Prostate gland (tissue), 2 donors: ENCODE results near the gene PLCB1. TPM values are rescaled to one million over a fixed set of nuclear protein-coding genes. Genes with fewer than 3 reads are reported as not detected.

Experiments
- DNase-seq: peaks from one replicate; pipeline ENCODE4 v3.0.0-alpha.2; 2019; ENCODE audit warnings: low spot score
- H3K27ac ChIP-seq, 2 donors: fragments of 200-600 bp; sonication (generic); 2 replicates each; pipeline ENCODE4 v1.5.1; 2017 to 2019
- H3K27me3 ChIP-seq: fragments of 200-600 bp; sonication (generic); replicated peaks from 2 replicates; pipeline ENCODE4 v1.5.1; 2019; ENCODE audit not compliant: insufficient read depth
- H3K36me3 ChIP-seq, 2 donors: fragments of 200-600 bp; sonication (generic); 1 replicate in 1 of 2; 2 replicates in 1 of 2; pipeline versions ENCODE4 v1.5.1 to v1.8.1; 2017 to 2019
- H3K4me1 ChIP-seq: fragments of 200-600 bp; sonication (generic); replicated peaks from 2 replicates; pipeline ENCODE4 v1.5.1; 2019
- H3K4me3 ChIP-seq, 2 donors: fragments of 200-600 bp; sonication (generic); 2 replicates each; pipeline ENCODE4 v1.5.1; 2017 to 2019
- H3K9me3 ChIP-seq: fragments of 200-600 bp; sonication (generic); 2 replicates; pipeline ENCODE4 v1.5.1; 2017
- POLR2A ChIP-seq: fragments of 450-650 bp; IDR thresholded peaks from one replicate; pipeline ENCODE4 v1.6.1; 2016; ENCODE audit warnings: antibody characterized with exemption, mild to moderate bottlenecking
- POLR2AphosphoS5 ChIP-seq: sonication (generic); formaldehyde crosslinking; IDR thresholded peaks from one replicate; pipeline ENCODE4 v1.6.1; 2017; ENCODE audit warnings: antibody characterized with exemption
- WGBS: methylation state at CpG from one replicate; pipeline ENCODE4 v1.1.5; 2018; 5-methylcytosine and 5-hydroxymethylcytosine counted together
- intact Hi-C: fragments of 100-400 bp; cut with DNase I; formaldehyde crosslinking; loops from one replicate; pipeline ENCODE4 v1.14.2; 2022
- total RNA-seq, 2 donors: library from RNA; depleted of rRNA; stranded (reverse); fragments of >200 nt; gene quantifications; one replicate each; pipeline ENCODE4 v1.1.0, GENCODE V29; 2016
- TF ChIP-seq, protein P1 (sequence below), 4 experiments: fragments of 200-600 bp in 2 of 4; fragments of 450-650 bp in 2 of 4; sonication (generic) in 2 of 4; IDR thresholded peaks; 1 replicate in 3 of 4; 2 replicates in 1 of 4; pipeline ENCODE4 v1.5.1; 2016 to 2019; ENCODE audit warnings: antibody characterized with exemption in 4 of 4, mild to moderate bottlenecking in 2 of 4, moderate library complexity in 2 of 4

PLCB1 gene
- total RNA-seq, 2 donors from 2014 or later, result 24.3 to 26.3 TPM

DNA sequence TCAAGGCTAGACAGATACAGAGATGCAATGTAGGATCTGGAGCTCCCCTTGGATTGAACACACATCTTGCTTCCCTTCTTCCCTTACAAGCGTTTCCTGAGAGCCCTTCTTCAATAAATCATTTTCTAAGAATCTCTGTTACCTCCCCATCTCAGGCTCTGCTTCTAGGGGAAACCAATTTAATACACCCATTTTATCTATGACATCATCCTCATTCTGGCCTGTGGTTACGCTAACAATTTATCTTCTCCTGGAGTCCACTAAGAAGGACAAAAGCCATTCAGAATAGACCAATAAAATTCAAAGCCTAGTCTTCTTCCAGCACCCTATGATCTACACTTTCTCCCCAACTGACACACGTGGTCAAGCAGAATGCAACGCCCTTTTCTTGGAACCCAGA is 390.1 kb downstream of the PLCB1 start:
- 78% methylated on average over 4 of the region's 4 CpGs for WGBS
- no peak overlapping the region for H3K4me3 ChIP-seq
- no peak overlapping the region for H3K27ac ChIP-seq
- no peaks in the 10 kb centered on the region for H3K4me1 ChIP-seq
- no peaks in the 10 kb centered on the region for H3K27me3 ChIP-seq
- no peaks in the 10 kb centered on the region for H3K36me3 ChIP-seq
- no peaks in the 10 kb centered on the region for H3K9me3 ChIP-seq
- TF ChIP-seq POLR2AphosphoS5, result no peak
- no peak for TF ChIP-seq POLR2A
- TF ChIP-seq, protein P1, sequence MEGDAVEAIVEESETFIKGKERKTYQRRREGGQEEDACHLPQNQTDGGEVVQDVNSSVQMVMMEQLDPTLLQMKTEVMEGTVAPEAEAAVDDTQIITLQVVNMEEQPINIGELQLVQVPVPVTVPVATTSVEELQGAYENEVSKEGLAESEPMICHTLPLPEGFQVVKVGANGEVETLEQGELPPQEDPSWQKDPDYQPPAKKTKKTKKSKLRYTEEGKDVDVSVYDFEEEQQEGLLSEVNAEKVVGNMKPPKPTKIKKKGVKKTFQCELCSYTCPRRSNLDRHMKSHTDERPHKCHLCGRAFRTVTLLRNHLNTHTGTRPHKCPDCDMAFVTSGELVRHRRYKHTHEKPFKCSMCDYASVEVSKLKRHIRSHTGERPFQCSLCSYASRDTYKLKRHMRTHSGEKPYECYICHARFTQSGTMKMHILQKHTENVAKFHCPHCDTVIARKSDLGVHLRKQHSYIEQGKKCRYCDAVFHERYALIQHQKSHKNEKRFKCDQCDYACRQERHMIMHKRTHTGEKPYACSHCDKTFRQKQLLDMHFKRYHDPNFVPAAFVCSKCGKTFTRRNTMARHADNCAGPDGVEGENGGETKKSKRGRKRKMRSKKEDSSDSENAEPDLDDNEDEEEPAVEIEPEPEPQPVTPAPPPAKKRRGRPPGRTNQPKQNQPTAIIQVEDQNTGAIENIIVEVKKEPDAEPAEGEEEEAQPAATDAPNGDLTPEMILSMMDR (IDR thresholded peaks at IDR 0.05), result no peak
- no peak for DNase-seq
- intact Hi-C loops, result no loop called here

DNA sequence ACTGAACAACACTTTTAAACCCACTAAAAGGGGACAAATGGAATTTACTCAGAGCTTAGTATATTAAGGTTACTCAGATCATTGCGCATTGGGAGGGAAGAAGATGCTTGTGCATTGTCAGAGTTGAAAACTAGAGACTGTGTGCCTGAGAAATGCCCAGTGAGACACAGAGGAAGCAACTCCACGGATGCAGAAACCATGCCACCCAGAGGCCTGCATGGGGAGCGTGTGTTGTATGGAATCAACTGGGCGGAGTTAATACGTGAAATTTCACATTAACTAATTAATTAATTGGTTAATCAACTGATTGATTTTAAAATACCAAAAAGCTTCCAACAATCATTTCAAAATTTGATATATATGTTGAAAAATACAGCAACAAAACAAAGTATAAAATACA is 391.6 kb downstream of the PLCB1 start:
- 71% methylated on average over 5 of the region's 5 CpGs for WGBS
- no peak for DNase-seq
- Histone ChIP-seq H3K27ac (no peak overlapping the region), H3K9me3 (no peaks in the 10 kb centered on the region), H3K4me1 (no peaks in the 10 kb centered on the region), H3K36me3 (no peaks in the 10 kb centered on the region), H3K4me3 (no peak overlapping the region), H3K27me3 (no peaks in the 10 kb centered on the region)
- intact Hi-C loops, result no loop called here
- no peak for TF ChIP-seq POLR2AphosphoS5

DNA sequence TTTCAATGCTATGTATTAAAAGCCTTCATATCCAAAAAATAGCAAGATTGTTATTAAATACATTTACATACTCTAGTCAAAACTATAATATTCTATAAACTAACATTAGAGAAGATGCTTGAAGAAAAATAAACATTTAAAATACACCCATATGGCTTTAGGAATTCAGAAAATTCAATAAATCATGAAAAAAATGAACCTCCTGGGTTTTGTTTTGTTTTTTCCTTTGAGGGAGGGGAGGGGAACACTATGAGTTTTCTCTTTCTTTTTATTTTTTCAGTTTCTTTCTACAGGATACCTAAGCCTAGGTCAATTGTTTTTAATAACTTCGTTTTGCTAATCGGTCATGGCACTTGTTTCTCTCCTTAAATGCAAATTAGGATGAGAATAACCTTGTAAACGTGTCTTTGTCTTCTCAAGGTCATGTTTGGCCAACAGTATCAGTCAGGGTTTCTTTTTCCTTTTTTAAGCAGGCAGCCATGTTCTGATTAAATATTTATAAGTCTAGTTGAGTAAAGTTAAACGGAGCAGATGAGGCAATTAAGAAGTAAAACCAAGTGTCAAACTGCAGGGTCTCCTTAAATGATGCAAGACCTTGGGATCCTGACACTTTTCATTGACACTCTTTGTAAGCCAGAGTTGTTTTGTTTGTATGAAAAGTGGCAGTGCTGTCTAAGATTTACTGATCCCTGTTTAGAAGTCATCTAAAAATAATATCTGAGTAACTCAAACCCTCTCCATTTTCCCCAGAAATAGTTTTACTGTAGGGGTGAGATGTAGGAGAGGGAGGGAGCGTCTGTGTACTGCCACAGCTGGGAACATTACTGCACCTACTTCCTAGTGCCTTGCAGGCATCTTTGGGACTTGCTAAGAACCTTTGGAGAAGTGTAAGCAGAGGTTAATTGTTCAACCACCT is 392.3 kb downstream of the PLCB1 start:
- TF ChIP-seq POLR2AphosphoS5, result no peak
- TF ChIP-seq POLR2A, result no peak
- TF ChIP-seq, protein P1 (IDR thresholded peaks at IDR 0.05), result no peak
- Histone ChIP-seq H3K27ac (no peak overlapping the region), H3K9me3 (no peaks in the 10 kb centered on the region), H3K4me3 (no peak overlapping the region), H3K36me3 (no peaks in the 10 kb centered on the region), H3K4me1 (no peaks in the 10 kb centered on the region), H3K27me3 (no peaks in the 10 kb centered on the region)
- WGBS, result 66% methylated on average over 5 of the region's 5 CpGs
- intact Hi-C loops, result no loop called here
- no peak for DNase-seq

DNA sequence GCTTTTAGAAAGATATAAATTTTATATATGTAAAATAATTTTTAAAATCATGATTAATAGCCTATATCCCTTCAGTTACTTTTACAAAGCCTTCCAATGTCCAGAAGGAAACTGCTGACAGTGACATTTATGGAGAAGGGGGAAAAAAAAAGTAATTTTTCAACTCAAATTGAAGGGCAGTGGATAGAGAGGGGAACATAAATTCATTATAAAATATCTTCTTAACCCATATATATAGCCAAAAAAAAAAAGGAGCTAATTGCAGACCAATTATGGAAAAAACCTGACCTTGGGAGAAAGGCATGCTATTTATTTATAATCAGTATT is 392.9 kb downstream of the PLCB1 start:
- TF ChIP-seq POLR2A (no peak), POLR2AphosphoS5 (no peak)
- TF ChIP-seq, protein P1 (IDR thresholded peaks at IDR 0.05), result no peak
- Histone ChIP-seq H3K9me3 (no peaks in the 10 kb centered on the region), H3K4me1 (no peaks in the 10 kb centered on the region), H3K36me3 (no peaks in the 10 kb centered on the region), H3K27ac (no peak overlapping the region), H3K27me3 (no peaks in the 10 kb centered on the region), H3K4me3 (no peak overlapping the region)
- intact Hi-C loops, result no loop called here
- DNase-seq, result no peak

DNA sequence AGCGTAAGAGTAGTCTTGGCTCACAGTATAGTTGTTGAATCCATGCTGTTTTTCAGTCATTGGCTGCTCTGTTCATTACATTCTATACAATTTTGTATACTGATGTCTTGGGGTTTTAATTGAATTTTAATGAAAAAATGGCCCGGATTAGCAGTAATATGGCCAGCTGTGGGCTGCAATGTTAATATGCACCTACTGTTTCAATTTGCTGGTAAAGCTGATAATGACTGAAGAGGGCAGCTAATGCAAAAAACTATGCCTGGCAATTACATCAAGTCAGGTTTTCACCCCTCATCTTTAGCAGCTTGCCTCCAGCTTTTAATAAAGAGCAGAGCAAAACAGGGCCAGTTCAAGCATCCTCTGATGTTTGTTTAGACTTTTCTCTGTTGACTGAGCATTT is 394.5 kb downstream of the PLCB1 start:
- H3K27me3 ChIP-seq, result no peaks in the 10 kb centered on the region
- no peaks in the 10 kb centered on the region for H3K4me1 ChIP-seq
- no peak for TF ChIP-seq POLR2AphosphoS5
- TF ChIP-seq, protein P1 (IDR thresholded peaks at IDR 0.05), result no peak
- TF ChIP-seq POLR2A, result no peak
- no peak overlapping the region for H3K4me3 ChIP-seq
- no peaks in the 10 kb centered on the region for H3K36me3 ChIP-seq
- no peak overlapping the region for H3K27ac ChIP-seq
- H3K9me3 ChIP-seq, result no peaks in the 10 kb centered on the region
- DNase-seq, result no peak
- intact Hi-C loops, result no loop called here
- WGBS, result 94% methylated on average over 2 of the region's 2 CpGs
